ENCODE data around the gene RAD21L1.

The RAD21L1 gene

GRCh38 chr20:1297486-1297885 is 71.6 kb downstream of the RAD21L1 start:
- no peak for DNase-seq

DNA sequence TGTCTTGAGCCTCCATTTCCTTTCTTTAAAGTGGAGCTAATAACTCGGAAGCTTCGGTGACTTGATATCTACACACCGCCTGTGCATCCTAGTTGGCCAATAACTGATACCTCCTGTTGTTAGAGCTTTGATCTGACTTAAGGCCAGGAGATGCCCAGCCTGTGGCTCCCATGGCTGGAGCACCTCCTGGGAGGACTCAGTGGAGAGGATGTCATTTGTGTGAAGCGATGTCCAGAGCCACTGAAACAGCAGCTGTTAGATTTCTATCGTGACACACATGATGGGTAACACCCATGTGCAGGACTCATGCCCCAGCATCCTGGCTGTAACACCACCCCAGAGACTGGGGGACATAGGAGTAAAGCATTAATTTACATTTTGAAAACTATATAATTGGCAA is 72.3 kb downstream of the RAD21L1 start:
- DNase-seq: no peak

DNA sequence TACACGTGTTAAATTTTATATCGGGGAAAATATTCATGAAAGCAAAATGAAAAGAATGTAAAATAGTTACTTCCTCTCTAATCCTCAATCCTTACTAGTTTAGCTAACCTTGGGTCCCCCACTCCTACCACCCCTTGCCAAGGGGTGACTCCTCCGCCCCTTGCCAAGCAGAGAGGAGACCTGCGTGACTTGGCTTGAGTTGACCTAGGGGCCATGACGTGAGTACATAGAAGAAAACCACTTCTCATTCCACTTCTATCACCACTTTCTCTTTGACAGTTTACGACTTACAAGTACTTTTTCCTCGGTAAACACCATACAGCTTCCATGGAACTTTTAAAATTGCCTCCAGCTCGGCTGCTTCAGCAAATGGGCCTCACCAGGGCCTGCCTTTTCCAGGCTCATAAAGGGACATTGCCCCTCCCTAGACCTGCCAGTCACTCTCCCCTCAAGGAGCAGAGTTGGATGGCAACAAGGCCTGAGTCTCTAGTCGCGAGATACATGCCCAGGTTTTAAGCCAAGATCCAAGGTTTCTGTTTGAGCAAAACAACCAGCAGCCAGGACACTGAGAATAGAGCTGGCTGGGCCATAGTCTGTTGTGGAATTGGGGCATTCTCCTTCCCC is 73.2 kb downstream of the RAD21L1 start:
- no peak for DNase-seq

- DNase-seq: no peak
Observed at GRCh38 chr20:1299522-1299921, 73.7 kb downstream of the RAD21L1 start.

DNA sequence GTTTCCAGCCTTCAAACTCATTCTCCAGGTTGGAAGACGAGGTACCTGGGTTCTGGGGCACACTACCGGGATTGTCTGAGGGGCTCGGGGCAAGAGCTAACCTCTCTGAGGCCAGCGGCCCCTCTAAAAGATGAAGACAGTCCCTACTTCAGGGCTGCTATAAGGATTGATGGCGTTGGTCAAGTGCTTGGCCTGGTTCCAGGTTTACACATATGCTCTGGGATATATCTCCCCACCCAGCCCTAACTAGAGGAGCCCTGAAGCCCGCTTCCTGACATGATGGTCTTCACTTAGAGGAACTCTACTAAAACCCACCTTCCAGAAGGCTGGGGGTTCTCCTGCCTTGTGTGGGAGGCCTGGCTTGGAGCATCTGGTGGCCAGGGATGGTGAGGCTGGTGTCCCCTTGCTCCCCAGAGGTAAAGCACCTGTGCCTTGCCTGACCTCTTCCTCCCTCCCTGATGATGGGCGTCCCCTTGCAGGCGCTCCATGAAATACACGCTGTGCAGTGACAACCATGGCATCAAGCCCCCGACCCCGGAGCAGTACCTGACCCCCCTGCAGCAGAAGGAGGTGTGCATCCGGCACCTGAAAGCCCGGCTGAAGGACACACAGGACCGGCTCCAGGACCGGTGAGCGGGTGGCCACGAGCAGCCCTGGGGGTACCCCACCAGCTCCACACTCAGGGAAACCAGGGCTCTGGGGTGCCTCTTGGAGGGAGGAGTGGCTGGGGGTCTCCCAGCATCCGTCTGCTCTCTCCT is 74.4 kb downstream of the RAD21L1 start:
- DNase-seq: no peak

DNA sequence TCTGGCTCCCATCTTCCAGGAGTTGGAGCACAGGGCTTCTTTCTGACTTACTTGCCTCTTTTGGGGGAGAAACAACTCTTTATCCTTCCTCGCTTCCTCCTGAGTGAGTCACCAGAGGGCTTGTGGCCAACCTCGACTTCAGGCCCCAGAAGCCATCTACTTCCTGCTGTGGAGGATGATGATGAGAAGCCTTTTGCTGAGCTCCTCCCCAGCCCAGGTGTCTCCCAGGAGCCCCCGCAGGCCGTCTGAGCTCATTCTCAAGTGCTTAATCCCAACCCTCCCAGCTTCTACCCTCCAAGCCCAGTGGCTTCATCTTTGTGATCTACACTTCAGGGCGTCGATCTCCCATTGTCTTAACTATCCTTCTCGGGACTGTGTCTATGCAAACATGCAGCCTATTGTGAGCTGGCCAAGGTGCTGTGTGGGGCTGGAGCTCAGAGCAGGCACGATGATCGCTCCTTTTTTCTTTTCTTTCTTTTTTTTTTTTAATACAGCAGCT is 75.2 kb downstream of the RAD21L1 start:
- DNase-seq: no peak

DNA sequence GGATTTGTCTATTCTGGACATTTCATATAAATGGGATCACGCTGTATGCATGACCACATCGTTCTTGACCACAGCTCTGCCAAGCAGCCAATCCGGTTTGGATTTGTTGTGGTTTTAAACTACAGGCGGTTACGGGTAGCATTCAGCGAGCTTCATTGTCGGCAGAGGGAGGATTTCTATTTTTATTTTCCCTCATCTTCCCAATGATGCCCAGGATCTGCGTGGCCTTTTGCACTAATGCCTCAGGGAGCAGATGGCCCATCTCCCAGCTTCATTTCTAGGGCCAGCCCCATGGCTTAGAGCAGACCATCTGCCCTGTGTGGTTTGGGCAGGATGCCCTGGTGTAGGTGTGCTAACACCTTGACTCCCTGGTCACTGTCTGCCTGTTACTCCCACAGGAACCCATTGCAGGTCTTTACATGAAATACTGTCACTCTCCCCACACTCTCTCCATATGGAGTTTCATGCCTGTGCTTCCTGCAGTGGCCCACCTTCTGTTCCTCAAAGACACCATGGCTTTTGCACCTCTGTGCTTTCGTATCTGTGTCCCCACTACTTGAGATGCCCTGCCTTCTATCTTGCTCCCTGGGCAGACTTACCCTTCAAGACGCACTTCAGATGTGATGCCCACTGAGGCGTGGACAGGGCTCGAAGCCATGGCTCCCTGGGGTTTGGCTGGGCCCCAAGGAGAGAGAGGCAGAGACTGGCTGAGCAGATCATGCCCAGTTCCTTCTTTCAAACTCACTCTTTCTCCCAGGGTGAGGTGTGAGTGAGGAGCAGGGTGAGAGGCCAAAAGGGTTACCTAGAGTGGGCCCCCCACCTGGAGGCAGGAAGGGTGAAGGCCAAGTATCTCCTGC is 77.1 kb downstream of the RAD21L1 start:
- DNase-seq: peak; percentile 74

- no peak for DNase-seq
Observed at GRCh38 chr20:1304710-1305515, 79.1 kb downstream of the RAD21L1 start.
